ENCODE results near the gene NTRK2.

NTRK2 gene

GRCh38 chr9:84863372-84863771 is 193.8 kb downstream of the NTRK2 start:
- TF ChIP-seq FOXP2 (optimal IDR thresholded peaks at IDR 0.05; ENCODE audit: borderline replicate concordance, extremely low read depth, extremely low read length, insufficient read depth) (no peak), REST (IDR thresholded peaks at IDR 0.05; ENCODE audit: insufficient read depth in 1 of 2, low read depth in 2 of 2, low read length in 2 of 2) (no peak), SIN3A (IDR thresholded peaks at IDR 0.05; ENCODE audit: borderline replicate concordance, insufficient read depth, low read length) (no peak), TAF1 (IDR thresholded peaks at IDR 0.05; ENCODE audit: borderline replicate concordance, insufficient read depth, low read length) (no peak), POLR2AphosphoS5 (IDR thresholded peaks at IDR 0.05; ENCODE audit: low read depth, low read length) (no peak)

GRCh38 chr9:84866396-84867175 is 197.1 kb downstream of the NTRK2 start:
- no peak for TF ChIP-seq FOXP2 (optimal IDR thresholded peaks at IDR 0.05; ENCODE audit: borderline replicate concordance, extremely low read depth, extremely low read length, insufficient read depth)
- no peak for TF ChIP-seq REST (IDR thresholded peaks at IDR 0.05; ENCODE audit: insufficient read depth in 1 of 2, low read depth in 2 of 2, low read length in 2 of 2)
- no peak for TF ChIP-seq SIN3A (IDR thresholded peaks at IDR 0.05; ENCODE audit: borderline replicate concordance, insufficient read depth, low read length)
- TF ChIP-seq TAF1 (IDR thresholded peaks at IDR 0.05; ENCODE audit: borderline replicate concordance, insufficient read depth, low read length): no peak
- TF ChIP-seq POLR2AphosphoS5 (IDR thresholded peaks at IDR 0.05; ENCODE audit: low read depth, low read length): no peak

GRCh38 chr9:84867186-84867585 is 197.7 kb downstream of the NTRK2 start:
- no peak for TF ChIP-seq REST (IDR thresholded peaks at IDR 0.05; ENCODE audit: insufficient read depth in 1 of 2, low read depth in 2 of 2, low read length in 2 of 2)

DNA sequence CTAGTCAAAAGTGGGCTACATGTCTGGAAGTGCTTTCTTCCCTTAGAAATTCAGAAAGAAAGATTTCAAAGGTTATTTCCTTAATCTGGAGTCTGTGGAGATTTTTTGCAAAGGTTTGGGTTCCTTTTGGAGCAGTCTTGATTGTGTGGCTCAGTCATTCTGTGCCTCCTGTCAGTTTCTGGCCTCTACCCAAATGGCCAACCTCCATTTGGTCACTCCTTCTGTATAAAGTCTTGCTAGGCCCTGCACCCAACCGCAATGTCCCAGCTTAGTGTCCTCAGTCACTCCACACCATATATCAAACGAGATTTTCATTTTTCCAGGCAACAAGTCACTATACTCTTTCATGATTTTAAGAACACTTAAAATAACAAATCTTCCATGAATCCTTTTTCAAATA is 199.6 kb downstream of the NTRK2 start:
- TF ChIP-seq FOXP2 (optimal IDR thresholded peaks at IDR 0.05; ENCODE audit: borderline replicate concordance, extremely low read depth, extremely low read length, insufficient read depth) (no peak), REST (IDR thresholded peaks at IDR 0.05; ENCODE audit: insufficient read depth in 1 of 2, low read depth in 2 of 2, low read length in 2 of 2) (no peak), POLR2AphosphoS5 (IDR thresholded peaks at IDR 0.05; ENCODE audit: low read depth, low read length) (no peak), SIN3A (IDR thresholded peaks at IDR 0.05; ENCODE audit: borderline replicate concordance, insufficient read depth, low read length) (no peak), TAF1 (IDR thresholded peaks at IDR 0.05; ENCODE audit: borderline replicate concordance, insufficient read depth, low read length) (no peak)

GRCh38 chr9:84871983-84872382 is 202.5 kb downstream of the NTRK2 start:
- TF ChIP-seq FOXP2 (optimal IDR thresholded peaks at IDR 0.05; ENCODE audit: borderline replicate concordance, extremely low read depth, extremely low read length, insufficient read depth): no peak
- TF ChIP-seq TAF1 (IDR thresholded peaks at IDR 0.05; ENCODE audit: borderline replicate concordance, insufficient read depth, low read length): no peak
- TF ChIP-seq SIN3A (IDR thresholded peaks at IDR 0.05; ENCODE audit: borderline replicate concordance, insufficient read depth, low read length): no peak
- no peak for TF ChIP-seq POLR2AphosphoS5 (IDR thresholded peaks at IDR 0.05; ENCODE audit: low read depth, low read length)
- TF ChIP-seq REST (IDR thresholded peaks at IDR 0.05; ENCODE audit: insufficient read depth in 1 of 2, low read depth in 2 of 2, low read length in 2 of 2): no peak

All from PFSK-1 (cell line).